B cell (primary cell): ENCODE measurements around the gene THSD7B.

Source experiments
- EZH2 ChIP-seq: IDR thresholded peaks from 2 replicates; pipeline ENCODE4 v1.6.1; 2012; ENCODE audit warnings: borderline replicate concordance, low read depth, mild to moderate bottlenecking, moderate library complexity, low read length; ENCODE audit not compliant: insufficient read depth, poor library complexity, severe bottlenecking
- TF ChIP-seq, protein P1 (sequence below): fragments of 200-600 bp; IDR thresholded peaks from one replicate; pipeline ENCODE4 v1.8.0; 2022; ENCODE audit warnings: antibody characterized with exemption, mild to moderate bottlenecking

DNA sequence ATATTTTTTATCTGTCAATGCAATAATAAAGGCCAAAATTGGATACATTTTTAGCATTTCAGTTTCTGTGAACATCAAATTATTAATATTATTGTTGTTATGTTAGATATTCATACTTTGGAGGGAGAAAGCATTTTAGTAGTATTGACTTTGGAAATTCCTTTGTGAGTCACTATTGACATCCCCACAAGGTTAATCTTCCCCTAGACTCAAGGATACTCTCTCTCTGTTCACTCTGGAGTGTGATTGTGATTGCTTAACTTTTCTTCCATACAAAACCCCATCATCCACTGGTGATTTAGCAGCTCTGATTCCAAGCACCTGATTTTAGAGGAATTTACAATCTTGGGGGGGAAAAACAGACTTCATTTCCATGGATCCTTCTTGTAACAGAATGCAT lies 352.0 kb downstream of the THSD7B start:
- TF ChIP-seq, protein P1, sequence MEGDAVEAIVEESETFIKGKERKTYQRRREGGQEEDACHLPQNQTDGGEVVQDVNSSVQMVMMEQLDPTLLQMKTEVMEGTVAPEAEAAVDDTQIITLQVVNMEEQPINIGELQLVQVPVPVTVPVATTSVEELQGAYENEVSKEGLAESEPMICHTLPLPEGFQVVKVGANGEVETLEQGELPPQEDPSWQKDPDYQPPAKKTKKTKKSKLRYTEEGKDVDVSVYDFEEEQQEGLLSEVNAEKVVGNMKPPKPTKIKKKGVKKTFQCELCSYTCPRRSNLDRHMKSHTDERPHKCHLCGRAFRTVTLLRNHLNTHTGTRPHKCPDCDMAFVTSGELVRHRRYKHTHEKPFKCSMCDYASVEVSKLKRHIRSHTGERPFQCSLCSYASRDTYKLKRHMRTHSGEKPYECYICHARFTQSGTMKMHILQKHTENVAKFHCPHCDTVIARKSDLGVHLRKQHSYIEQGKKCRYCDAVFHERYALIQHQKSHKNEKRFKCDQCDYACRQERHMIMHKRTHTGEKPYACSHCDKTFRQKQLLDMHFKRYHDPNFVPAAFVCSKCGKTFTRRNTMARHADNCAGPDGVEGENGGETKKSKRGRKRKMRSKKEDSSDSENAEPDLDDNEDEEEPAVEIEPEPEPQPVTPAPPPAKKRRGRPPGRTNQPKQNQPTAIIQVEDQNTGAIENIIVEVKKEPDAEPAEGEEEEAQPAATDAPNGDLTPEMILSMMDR, result no peak
- TF ChIP-seq EZH2, result no peak
